ACC112 (cell line): ENCODE measurements around the gene ERMARD.

Source experiments
- H2AFZ ChIP-seq: fragments of 200-600 bp; sonication (generic); one replicate; pipeline ENCODE4 v1.6.0; 2017; ENCODE audit warnings: antibody characterized with exemption, low read length; ENCODE audit not compliant: unreplicated experiment
- H3K27ac ChIP-seq: fragments of 200-600 bp; sonication (generic); 2 replicates; pipeline ENCODE4 v1.5.1; 2014; ENCODE audit warnings: low read depth, mild to moderate bottlenecking, antibody characterized with exemption, low read length, moderate library complexity
- H3K27me3 ChIP-seq: fragments of 200-600 bp; sonication (generic); 2 replicates; pipeline ENCODE4 v1.6.1; 2014; ENCODE audit warnings: mild to moderate bottlenecking, antibody characterized with exemption, low read length, moderate library complexity, mixed read lengths; ENCODE audit not compliant: insufficient read depth
- H3K36me3 ChIP-seq: fragments of 200-600 bp; sonication (generic); 2 replicates; pipeline ENCODE4 v1.6.1; 2016; ENCODE audit warnings: mild to moderate bottlenecking, antibody characterized with exemption, low read length, moderate library complexity, mixed read lengths; ENCODE audit not compliant: insufficient read depth
- H3K4me1 ChIP-seq: fragments of 200-600 bp; sonication (generic); one replicate; pipeline ENCODE4 v1.6.1; 2016; ENCODE audit warnings: low read length, mixed read lengths; ENCODE audit not compliant: insufficient read depth, unreplicated experiment, control insufficient read depth
- H3K4me3 ChIP-seq: fragments of 200-600 bp; sonication (generic); 2 replicates; pipeline ENCODE4 v1.5.1; 2014; ENCODE audit warnings: mild to moderate bottlenecking, low read depth, low read length
- H3K79me2 ChIP-seq: fragments of 200-600 bp; sonication (generic); one replicate; pipeline ENCODE4 v1.6.0; 2016; ENCODE audit warnings: low read length; ENCODE audit not compliant: control insufficient read depth, unreplicated experiment, insufficient read depth

Gene ERMARD

DNA sequence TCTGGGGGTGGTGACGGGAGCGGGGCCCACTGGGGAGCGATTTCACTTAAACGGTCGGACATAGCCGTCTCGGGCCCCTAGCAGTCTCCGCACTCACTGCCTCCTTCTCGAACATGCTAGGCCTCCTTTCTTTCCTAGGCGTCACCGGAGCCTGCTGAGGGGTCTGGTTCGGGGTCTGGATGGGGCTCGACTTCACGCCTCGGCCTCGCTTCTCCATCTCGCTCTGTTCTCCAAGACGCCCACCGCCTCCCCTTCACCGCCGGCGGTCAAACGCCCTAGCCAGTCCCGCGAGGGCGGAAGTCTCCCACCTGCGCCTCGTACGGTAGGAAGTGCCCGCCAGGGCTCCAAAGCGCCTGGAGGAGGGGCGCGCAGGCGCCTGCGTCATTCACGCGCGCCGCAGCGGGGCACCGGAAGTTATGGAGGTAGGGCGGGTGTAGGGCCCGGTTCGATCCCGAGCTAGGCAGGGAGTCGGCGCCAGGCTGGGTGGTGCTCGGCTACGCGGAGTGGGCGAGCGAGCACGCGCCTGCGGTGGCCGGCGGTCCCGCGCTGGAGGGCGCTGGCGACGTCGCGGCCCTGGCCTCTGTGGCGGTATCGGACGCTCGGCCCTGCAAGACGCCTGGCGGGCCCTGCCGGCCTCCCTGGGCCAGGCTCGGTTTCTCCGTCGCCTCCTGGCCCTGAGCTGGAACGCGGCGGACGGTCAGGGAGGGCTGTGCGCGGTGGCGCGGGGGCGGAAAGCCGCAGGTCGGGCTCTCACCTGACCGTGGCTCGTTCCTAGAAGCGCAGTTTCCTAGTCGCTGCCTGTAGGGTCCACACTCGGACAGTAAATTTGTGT is at the start of gene ERMARD, which contains the start of gene DYNLT2:
ERMARD (plus strand) TSS at position 381 of the 832 bp plus-strand sequence; CDS start at position 417, 36 bp downstream.
DYNLT2 (minus strand) TSS at position 331 of the 832 bp plus-strand sequence; CDS start at position 217, 114 bp downstream.
- Histone ChIP-seq H3K79me2 (peaks cover 36% of the 10 kb centered on the region), H3K27me3 (no peaks in the 10 kb centered on the region), H2AFZ (peak within 1 kb of the TSS; percentile 79), H3K36me3 (no peaks in the 10 kb centered on the region), H3K4me1 (peaks cover 13% of the 10 kb centered on the region), H3K27ac (peak within 1 kb of the TSS; percentile 81), H3K4me3 (peak within 1 kb of the TSS; percentile 83)

DNA sequence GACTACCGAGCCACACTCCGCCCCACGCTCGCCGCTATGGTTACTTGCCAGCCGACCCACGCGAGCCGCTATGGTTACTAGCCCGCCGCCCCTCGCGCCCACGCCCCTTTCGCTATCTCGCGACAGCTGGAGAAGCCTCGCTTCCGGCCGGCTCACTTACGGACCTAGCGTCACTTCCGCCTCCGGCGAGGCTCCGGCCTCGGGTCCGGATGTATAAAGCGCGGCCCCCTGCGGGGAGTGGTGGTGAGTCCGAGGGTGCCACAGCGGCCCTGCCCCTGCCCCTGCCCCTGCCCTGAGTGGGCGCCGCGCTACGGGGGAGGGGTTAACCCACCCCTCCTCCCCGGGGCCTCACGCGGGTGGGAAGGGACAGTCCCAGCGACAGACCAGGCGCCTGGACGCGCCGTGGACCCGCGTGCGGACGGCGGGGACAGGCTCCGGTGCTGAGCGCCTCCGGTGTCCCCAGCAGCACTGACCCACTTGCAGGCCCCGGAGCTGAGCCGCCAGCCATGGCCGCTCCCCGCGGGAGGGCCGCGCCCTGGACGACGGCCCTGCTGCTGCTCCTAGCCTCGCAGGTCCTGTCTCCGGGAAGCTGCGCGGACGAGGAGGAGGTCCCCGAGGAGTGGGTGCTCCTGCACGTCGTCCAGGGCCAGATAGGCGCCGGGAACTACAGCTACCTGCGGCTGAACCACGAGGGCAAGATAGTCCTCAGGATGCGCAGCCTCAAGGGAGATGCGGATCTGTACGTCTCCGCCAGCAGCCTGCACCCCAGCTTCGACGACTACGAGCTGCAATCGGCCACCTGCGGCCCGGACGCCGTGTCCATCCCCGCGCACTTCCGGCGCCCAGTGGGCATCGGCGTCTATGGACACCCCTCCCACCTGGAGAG is 49.2 kb upstream of the ERMARD start, which contains the start of the genes C6orf120 and WDR27:
C6orf120 (plus strand) TSS at position 173 of the 886 bp plus-strand sequence; CDS start at position 507, 334 bp downstream.
WDR27 (minus strand) TSS at position 76 of the 886 bp plus-strand sequence. CDS start 13,024 bp downstream, outside the sequence.
- H3K4me3 ChIP-seq: peak within 1 kb of the TSS; percentile 96
- H3K27me3 ChIP-seq: no peaks in the 10 kb centered on the region
- peaks cover 5% of the 10 kb centered on the region for H3K36me3 ChIP-seq
- H2AFZ ChIP-seq: peak within 1 kb of the TSS; percentile 93
- peaks cover 42% of the 10 kb centered on the region for H3K79me2 ChIP-seq
- peak within 1 kb of the TSS; percentile 69 for H3K27ac ChIP-seq
- H3K4me1 ChIP-seq: peaks cover 33% of the 10 kb centered on the region

DNA sequence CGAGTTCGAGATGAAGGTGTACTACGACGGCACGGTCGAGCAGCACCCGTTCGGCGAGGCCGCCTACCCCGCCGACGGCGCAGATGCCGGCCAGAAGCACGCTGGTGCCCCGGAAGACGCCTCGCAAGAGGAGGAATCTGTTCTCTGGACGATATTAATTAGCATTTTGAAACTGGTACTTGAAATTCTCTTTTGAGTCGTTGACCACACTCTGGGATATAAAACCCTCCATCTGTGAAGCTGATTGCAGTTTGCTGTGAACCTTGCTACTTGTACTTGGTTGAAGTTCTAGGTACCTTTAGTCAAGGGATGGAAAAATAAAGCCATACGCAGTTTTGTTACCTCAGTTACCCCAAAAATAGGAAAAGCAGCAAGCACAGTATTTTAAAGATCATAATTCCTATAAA is 48.6 kb upstream of the ERMARD start:
- Histone ChIP-seq H3K4me3 (peak overlapping the region; percentile 96), H3K36me3 (peaks cover 5% of the 10 kb centered on the region), H2AFZ (peak overlapping the region; percentile 63), H3K79me2 (peaks cover 40% of the 10 kb centered on the region), H3K4me1 (peaks cover 29% of the 10 kb centered on the region), H3K27ac (peak overlapping the region; percentile 69; the same call in 1 of the 2 replicates), H3K27me3 (no peaks in the 10 kb centered on the region)

DNA sequence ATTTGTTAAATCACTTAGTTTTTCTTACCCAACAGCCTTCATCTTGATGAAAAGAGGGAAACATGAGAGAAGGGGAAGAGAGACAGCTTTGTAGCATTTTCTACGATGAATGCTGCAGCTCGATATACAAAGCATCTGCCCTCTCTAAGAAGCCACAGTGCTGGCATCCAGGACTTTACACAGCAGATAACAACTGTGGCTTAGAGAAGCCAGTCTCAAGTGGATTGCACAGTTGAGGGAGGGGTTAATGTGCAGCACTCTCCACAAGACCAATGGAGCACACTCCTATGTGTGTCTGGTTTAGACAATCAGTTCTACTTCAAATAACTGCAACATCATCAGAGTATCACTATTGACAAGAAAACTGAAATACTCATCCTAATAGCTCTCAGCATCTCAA is 43.6 kb upstream of the ERMARD start:
- no peak overlapping the region for H3K27ac ChIP-seq
- H3K27me3 ChIP-seq: no peaks in the 10 kb centered on the region
- H3K4me1 ChIP-seq: peaks cover 15% of the 10 kb centered on the region
- H3K79me2 ChIP-seq: peaks cover 17% of the 10 kb centered on the region
- H2AFZ ChIP-seq: no peak overlapping the region
- peaks cover 14% of the 10 kb centered on the region for H3K36me3 ChIP-seq
- no peak overlapping the region for H3K4me3 ChIP-seq

DNA sequence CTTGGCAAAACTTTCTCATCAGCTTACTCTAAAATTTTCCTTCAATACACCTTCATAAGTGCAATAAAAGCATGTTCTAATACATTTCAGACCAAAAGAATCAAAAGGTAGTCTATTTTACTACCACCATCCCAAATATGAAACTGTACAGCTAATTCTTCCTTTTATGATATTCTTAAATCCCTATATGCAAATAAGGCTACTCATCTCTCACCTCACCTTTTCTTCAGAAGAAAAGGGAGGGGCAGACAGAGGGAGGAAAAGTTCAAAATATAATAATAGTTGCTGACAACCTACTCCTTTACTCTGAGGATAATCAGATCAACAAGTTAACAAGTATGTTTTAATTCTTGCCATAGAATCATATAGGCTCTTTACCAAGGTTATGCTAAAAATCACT is 42.1 kb upstream of the ERMARD start:
- H3K4me3 ChIP-seq: no peak overlapping the region
- H3K36me3 ChIP-seq: peaks cover 14% of the 10 kb centered on the region
- H2AFZ ChIP-seq: no peak overlapping the region
- peaks cover 4% of the 10 kb centered on the region for H3K4me1 ChIP-seq
- no peak overlapping the region for H3K27ac ChIP-seq
- H3K27me3 ChIP-seq: no peaks in the 10 kb centered on the region
- H3K79me2 ChIP-seq: peaks cover 2% of the 10 kb centered on the region

DNA sequence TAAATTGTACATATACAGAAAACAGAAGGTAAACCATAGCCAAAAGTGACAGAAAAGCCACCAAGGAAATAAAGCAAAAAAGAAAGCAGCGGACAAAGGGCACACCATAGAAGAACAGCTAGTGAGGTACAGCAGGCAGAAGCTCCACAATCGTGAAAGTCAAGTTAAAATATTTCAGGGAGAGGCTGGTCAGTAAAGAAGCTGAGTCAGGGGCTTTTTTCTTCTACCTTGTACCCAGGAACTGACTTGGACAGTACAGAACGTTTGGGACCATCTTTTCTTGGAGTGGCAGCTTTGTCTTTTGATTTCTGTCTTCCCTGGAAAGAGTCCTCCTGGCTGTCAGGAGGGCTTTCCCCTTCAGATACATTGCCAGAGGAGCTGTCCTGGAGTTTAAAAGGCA is 41.4 kb upstream of the ERMARD start:
- H2AFZ ChIP-seq: no peak overlapping the region
- no peaks in the 10 kb centered on the region for H3K79me2 ChIP-seq
- H3K4me3 ChIP-seq: no peak overlapping the region
- peaks cover under 1% of the 10 kb centered on the region for H3K4me1 ChIP-seq
- H3K27ac ChIP-seq: no peak overlapping the region
- peaks cover 11% of the 10 kb centered on the region for H3K36me3 ChIP-seq
- H3K27me3 ChIP-seq: no peaks in the 10 kb centered on the region

DNA sequence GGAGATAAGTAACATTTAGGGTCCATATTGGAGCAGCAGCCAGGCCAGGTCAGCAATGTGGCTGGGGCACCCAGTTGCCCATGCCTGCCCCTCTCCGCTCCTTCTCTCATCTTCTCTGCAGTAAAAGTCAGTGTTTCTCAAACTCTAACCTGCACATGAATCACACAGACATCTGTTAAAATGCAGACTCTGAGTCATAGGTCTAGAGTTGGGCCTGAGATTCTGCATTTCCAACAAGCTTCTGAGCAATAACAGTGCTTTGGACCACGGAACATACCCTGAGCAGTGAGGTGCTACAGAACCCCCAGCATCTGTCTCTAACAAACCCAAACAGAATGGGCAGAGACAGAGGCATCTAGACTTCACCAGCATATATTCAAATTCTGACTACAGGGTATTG is 37.2 kb upstream of the ERMARD start:
- Histone ChIP-seq H3K4me1 (no peaks in the 10 kb centered on the region), H3K27me3 (no peaks in the 10 kb centered on the region), H3K79me2 (peaks cover 3% of the 10 kb centered on the region), H2AFZ (no peak overlapping the region), H3K36me3 (peaks cover 9% of the 10 kb centered on the region; the same call in 1 of the 2 replicates), H3K4me3 (no peak overlapping the region), H3K27ac (no peak overlapping the region)

DNA sequence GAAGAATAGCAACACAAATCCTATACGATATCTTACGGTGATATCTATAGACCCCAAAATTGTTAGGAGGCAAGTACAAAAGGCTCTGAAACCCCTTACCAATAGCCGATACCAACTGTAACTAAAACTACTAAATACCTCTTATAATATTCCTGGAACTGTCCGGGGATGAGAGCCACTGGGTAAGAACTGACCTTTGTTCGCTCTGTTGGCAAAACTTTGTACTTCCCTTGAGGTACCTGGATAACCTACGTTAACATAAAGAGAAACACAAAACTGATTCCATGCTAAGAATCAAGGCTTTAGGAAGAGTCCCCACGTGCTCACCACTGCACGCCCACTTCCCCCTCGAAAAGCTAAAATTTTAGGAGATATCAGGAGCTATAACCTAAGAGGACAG is 36.8 kb upstream of the ERMARD start:
- Histone ChIP-seq H3K36me3 (peaks cover 9% of the 10 kb centered on the region; the same call in 1 of the 2 replicates), H3K4me3 (no peak overlapping the region), H3K79me2 (peaks cover 6% of the 10 kb centered on the region), H3K4me1 (no peaks in the 10 kb centered on the region), H3K27me3 (no peaks in the 10 kb centered on the region), H2AFZ (no peak overlapping the region), H3K27ac (no peak overlapping the region)

DNA sequence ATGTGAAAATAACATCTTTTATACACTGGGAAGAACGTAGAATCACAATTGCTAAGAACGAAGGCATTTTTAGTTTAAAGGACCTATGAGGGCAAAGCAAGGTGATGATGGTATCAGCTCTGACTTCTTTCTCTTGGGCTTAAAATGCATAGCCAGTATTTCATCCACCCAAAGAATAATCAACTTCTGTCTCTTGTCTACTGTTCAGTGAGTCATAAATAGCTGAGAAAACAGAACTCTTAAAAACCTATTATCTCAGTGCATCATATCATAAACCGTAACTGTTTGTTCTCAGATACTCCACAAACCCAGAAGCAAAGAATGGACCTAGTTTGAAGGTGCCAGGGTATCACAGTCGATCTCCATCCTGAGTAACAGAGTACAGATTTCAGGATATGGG is 32.3 kb upstream of the ERMARD start:
- Histone ChIP-seq H3K36me3 (no peaks in the 10 kb centered on the region), H3K27me3 (no peaks in the 10 kb centered on the region), H3K4me1 (peaks cover 11% of the 10 kb centered on the region), H3K79me2 (peaks cover 24% of the 10 kb centered on the region), H3K4me3 (no peak overlapping the region), H2AFZ (no peak overlapping the region), H3K27ac (no peak overlapping the region)

DNA sequence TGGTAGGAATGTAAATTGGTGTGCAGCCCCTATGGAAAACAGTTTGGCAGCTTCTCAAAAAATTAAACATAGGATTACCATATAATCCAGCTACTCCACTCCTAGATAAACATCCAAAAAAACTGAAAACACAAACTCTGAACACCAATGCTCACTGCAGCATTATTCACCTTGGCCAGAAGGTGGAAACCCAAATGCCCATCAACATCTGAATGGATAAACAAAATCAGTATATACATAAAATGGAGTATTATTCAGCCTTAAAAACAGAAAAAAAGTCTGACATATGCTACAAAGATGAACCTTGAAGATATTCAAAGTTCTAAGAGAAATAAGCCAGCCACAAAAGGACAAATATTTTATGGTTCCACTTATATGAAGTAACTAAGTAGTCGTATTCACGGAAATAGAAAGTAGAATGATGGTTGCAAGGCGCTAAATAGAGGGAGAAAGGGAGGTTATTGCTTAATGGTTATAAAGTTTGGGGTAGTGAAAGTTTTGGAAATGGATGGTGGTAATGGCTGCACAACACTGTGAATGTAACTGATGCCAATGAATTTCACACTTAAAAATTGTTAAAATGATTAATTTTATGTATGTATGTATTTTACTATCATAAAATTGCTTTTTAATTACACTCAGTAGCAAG is 31.1 kb upstream of the ERMARD start:
- no peaks in the 10 kb centered on the region for H3K27me3 ChIP-seq
- H3K4me3 ChIP-seq: no peak overlapping the region
- peaks cover 24% of the 10 kb centered on the region for H3K79me2 ChIP-seq
- H2AFZ ChIP-seq: no peak overlapping the region
- H3K27ac ChIP-seq: no peak overlapping the region
- peaks cover 11% of the 10 kb centered on the region for H3K4me1 ChIP-seq
- H3K36me3 ChIP-seq: no peaks in the 10 kb centered on the region
